ENCODE measurements around the gene CD2BP2.
"Not testable (repeated sequence)": the region's sequence is repeated elsewhere in the genome, so short reads cannot be mapped to it uniquely, and the experiment has no call there.

Gene CD2BP2

DNA sequence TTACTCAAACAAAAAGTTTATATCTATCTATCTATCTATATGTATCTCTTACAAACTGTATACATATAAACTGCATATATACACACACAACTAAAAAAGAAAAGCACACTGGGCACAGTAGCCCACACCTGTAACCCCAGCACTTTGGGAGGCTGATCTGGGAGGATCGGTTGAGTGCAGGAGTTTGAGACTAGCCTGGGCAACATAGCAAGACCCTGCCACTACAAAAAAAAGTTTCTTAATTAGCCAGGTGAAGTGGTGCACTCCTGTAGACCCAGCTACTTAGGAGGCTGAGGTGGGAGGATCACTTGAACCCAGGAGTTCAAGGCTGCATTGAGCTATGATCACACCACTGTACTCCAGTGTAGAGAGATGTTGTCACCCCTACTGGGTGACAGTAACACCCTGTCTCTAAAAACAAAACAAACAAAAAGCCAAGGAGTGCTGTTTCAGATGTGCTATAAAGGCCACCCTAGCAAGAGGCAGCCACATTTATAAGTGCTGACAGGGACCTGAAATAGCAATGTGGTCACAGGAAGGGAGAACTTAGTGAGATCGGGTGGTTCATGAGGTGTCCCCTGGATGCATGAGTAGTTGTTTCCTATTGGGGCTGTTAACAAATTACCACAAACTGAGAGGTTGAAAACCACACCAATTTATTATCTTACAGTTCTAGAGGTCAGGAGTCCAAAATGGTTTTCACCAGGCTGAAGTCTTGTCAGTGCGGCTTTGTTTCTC is 4.8 kb downstream of the CD2BP2 start:
- TF ChIP-seq CTCF (IDR thresholded peaks at IDR 0.05; ENCODE audit: insufficient read depth, low read depth, low read length, missing control alignments): no peak
- DNase-seq (ENCODE audit: low read depth): peak; percentile 94
- no peak overlapping the region for H3K4me3 ChIP-seq (ENCODE audit: low read depth, low read length)

DNA sequence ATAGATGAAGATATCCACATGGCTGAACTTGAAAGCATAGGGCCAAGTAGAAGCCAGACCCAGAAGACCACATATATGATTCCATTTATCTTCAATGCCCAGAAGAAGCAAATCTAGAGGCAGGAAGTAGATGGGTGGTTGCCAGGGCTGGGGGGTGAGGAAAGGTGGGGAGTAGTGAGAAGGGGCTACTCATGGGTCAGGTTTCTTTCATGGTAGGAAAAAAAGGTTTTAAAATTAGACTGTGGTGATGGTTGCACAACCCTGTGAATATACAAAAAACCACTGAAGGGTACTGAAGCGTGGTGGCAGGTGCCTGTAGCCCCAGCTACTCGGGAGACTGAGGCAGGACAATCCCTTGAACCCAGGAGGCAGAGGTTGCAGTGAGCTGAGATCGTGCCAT is 5.4 kb downstream of the CD2BP2 start:
- no peak overlapping the region for H3K4me3 ChIP-seq (ENCODE audit: low read depth, low read length)
- DNase-seq (ENCODE audit: low read depth): peak; percentile 61

GRCh38 chr16:30348929-30349328 is 6.2 kb downstream of the CD2BP2 start:
- no peak overlapping the region for H3K4me3 ChIP-seq (ENCODE audit: low read depth, low read length)
- TF ChIP-seq CTCF (IDR thresholded peaks at IDR 0.05; ENCODE audit: insufficient read depth, low read depth, low read length, missing control alignments): no peak
- DNase-seq (ENCODE audit: low read depth): no peak

More for the DNA sequence above, 5.4 kb downstream of the CD2BP2 start:
- TF ChIP-seq CTCF (IDR thresholded peaks at IDR 0.05; ENCODE audit: insufficient read depth, low read depth, low read length, missing control alignments): no peak

GRCh38 chr16:30348113-30348512 is 7.0 kb downstream of the CD2BP2 start:
- no peak overlapping the region for H3K4me3 ChIP-seq (ENCODE audit: low read depth, low read length)
- no peak for DNase-seq (ENCODE audit: low read depth)
- no peak for TF ChIP-seq CTCF (IDR thresholded peaks at IDR 0.05; ENCODE audit: insufficient read depth, low read depth, low read length, missing control alignments)

DNA sequence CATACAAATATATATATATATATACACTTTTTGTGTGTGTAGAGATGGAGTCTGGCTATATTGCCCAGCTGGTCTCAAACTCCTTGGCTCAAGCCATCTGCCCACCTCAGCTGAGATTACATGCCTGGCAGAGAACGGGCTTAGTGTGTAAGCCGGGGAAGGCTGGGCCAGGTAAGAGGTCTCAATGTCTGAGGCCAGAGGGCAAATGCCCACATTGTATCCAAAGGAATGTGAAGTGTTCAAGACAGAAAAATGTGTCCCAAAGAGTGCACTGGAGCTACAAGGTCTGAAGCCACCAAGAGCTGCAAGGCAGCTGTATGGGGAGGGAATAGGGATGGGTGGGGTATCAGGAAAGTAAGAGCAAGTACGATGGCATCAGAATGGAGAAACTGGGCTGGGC is 8.8 kb downstream of the CD2BP2 start:
- no peak for TF ChIP-seq CTCF (IDR thresholded peaks at IDR 0.05; ENCODE audit: insufficient read depth, low read depth, low read length, missing control alignments)
- no peak overlapping the region for H3K4me3 ChIP-seq (ENCODE audit: low read depth, low read length)
- DNase-seq (ENCODE audit: low read depth): no peak

DNA sequence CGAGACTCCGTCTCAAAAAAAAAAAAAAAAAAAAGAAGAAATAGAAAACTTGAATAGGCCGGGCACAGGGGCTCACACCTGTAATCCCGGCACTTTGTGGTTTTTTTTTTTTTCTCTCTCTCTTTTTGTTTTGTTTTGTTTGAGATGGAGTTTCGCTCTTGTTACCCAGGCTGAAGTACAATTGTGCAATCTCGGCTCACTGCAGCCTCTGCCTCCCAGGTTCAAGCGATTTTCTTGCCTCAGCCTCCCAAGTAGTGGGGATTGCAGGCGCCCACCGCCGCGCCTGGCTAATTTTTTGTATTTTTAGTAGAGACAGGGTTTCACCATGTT is 11.7 kb downstream of the CD2BP2 start:
- DNase-seq (ENCODE audit: low read depth); H3K4me3 ChIP-seq (ENCODE audit: low read depth, low read length): not testable (repeated sequence)

DNA sequence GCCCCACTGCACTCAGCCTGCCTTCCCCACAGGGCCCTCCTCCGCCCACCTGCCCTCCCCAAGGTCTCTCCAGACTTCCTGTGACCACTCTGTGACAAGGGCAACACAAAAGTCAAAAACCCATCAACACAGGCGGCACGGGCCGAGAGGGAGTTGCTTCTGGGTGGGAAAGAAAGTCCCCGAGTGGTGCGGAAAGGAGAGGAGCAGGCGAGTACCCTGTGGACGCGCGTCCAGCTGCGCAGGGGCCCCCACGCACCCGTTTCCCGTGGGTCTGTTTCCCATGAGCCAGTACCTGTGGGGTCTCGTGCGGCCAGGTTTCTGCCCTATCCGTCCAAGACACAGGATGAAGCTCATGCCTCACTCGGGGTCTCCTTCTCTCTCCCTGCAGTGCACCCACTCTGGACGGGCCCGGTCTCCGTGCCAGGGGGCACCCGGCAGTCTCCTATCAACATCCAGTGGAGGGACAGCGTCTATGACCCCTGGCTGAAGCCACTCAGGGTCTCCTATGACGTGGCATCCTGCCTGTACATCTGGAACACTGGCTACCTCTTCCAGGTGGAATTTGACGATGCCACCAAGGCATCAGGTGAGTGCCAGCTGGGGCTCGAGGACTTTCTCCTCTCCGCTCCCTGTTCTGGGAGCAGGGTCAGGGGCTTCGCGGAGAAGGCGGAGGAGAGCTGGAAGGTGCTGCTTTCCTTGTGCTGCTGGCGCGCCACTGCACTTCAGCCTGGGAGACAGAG is 12.2 kb downstream of the CD2BP2 start:
- TF ChIP-seq CTCF (IDR thresholded peaks at IDR 0.05; ENCODE audit: insufficient read depth, low read depth, low read length, missing control alignments): no peak
- no peak overlapping the region for H3K4me3 ChIP-seq (ENCODE audit: low read depth, low read length)
- no peak for DNase-seq (ENCODE audit: low read depth)

- not testable (repeated sequence) for H3K4me3 ChIP-seq (ENCODE audit: low read depth, low read length); DNase-seq (ENCODE audit: low read depth)
Measured at GRCh38 chr16:30341971-30342370, 13.1 kb downstream of the CD2BP2 start.

Measured in GM12865 (cell line).